ENCODE data around the gene EML1. TPM values are rescaled to one million over a fixed set of nuclear protein-coding genes. Genes with fewer than 3 reads are reported as not detected.

Gene EML1
- total RNA-seq, 1 donor from 2014 or later: 46.9 TPM

DNA sequence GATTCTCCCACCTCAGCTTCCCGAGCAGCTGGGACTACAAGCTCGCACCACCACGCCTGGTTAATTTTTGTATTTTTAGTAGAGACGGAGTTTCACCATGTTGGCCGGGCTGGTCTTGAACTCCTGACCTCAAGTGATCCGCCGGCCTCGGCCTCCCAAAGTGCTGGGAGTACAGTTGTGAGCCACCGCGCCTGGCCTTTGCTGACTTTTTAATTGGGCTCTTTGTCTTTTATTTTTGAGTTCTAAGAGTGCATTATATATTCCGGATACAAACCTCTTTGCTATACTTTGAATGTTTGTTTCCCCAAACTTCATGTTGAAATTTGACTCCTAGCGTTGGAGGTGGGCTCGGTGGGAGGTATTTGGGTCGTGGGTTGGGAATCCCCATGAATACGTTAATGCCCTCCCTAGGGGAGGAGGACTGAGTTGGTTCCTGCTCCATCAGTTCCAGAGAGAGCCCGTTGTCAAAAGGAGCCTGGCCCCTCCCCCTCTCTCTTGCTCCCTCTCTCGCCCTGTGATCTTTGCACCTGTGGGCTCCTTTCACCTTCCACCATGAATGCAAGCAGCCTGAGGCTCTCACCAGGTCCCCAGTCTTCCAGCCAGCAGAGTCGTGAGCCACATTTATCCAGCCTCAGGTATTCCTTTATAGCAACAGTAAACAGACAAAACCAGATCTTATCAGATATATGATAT lies 168.8 kb downstream of the EML1 start:
- no peak for DNase-seq (ENCODE audit: low spot score)

DNA sequence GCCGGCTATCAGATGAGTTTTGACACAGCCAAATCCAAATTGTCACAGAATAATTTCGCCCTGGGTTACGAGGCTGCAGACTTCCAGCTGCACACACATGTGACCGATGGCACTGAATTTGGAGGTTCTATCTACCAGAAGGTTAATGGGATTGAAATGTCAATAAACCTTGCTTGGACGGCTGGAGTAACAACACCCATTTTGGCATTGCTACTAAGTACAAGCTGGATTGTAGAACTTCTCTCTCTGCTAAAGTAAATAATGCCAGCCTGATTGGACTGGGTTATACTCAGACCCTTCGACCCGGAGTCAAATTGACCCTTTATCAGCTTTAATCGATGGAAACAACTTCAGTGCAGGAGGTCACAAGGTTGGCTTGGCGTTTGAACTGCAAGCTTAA lies 171.8 kb downstream of the EML1 start:
- DNase-seq (ENCODE audit: low spot score): no peak

DNA sequence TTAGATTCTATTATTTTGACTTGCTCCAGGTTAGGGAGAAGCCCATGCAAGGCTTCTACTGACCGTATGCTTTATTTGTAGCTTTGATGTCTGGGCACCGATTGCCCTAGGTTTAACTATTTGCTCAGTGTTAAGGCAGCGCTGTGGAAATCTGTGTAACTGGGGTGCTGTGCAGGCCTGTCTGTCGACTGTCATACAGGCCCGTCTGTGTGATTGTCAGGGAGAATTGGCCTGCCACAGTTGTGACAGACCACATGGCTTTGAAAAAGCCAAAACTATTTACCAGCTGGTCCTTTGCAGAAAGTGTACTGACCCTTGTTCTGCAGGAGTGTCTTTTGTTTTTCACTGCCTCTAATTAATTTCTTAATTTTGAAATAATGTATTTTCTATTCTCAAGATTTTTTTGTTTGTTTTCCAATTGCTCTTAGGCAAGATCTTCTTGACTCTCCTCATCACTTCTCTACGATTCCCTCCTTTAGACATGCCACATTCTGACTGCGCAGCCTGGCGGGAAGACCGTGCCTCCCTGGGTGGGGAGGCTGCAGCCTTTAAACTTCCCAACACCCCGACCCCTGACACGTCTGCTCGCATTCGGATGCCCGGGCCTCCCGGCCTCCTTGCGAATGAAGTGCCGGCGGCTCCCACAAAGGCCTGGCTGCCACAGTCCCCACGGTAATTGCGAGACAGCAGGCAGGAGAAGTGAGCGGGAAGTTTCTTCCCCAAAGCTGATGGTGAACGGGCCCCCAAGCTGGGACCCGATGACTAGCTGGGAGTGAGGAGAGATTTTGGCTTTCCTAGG lies 173.0 kb downstream of the EML1 start:
- DNase-seq (ENCODE audit: low spot score): no peak

DNA sequence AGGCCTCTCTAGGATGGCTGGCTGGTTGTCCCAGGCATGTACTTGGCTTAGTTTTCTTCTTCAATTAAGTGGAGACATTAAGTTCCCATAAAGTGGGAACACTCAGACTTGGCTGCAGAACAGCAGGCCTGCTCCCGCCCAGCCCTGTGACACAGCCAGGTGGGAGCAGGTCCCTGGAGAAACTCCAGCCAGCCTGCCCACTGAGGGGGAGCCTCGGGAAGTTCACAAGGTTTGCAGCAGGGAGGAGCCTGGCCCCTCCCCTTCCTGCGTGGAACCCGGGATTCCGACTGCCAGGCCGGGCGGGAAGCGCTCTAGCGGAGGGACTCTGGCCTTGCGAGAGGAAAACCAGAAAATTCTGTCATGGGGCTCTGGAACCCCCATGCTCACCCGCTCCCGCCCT lies 173.7 kb downstream of the EML1 start:
- DNase-seq (ENCODE audit: low spot score): no peak

DNA sequence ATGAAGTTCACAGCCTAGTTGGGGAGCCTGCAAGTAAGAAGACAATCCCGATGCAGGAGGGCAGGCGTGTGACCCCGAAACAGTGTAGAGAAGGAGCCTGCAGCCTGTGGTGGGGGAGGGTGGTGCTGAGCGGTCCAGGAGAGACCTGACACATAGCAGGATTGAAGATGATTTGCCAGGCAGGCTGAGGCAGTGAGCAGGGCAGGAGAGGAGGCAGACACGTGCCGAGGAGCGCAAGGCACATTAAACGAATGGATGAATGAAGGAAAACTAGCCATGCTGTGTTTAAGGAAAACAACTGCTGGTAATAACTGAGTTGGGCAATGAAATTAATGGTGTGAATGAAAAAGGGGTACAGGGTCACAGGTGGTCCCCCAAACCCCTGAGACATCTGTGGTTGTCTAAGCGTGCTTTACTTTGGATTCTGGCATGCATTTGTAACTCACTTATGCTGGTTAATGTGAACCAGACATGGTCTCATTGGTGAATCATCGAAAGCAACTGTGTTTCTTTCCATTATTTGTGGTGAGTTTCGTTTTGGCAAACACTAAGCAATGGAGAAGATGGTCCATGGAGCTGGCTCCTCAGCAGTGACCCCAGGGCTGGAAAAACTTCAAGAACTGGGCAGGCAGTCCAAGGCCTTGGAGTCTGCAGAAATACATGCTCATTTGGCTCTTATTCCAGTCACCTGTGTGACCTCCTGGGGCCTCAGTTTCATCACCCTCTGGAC lies 175.1 kb downstream of the EML1 start:
- no peak for DNase-seq (ENCODE audit: low spot score)

DNA sequence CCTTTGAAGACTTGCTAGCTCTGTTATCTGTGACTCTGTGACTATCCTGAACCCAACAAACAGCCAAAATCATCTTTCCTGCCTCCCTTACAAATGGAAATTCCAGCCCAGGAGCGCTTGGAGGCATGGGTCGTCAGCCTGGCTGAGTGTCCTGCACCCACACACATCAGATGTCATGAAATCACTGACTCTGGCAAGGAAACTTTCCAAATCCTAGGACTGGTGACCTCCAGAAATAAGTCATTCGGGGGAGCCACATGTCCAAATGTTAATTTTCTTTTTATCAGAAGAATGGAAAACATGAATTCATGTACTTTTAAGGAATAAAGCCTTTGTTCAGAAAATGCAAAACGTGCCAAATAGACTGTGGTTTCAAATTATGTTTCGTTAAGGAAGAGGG lies 175.7 kb downstream of the EML1 start:
- no peak for DNase-seq (ENCODE audit: low spot score)

DNA sequence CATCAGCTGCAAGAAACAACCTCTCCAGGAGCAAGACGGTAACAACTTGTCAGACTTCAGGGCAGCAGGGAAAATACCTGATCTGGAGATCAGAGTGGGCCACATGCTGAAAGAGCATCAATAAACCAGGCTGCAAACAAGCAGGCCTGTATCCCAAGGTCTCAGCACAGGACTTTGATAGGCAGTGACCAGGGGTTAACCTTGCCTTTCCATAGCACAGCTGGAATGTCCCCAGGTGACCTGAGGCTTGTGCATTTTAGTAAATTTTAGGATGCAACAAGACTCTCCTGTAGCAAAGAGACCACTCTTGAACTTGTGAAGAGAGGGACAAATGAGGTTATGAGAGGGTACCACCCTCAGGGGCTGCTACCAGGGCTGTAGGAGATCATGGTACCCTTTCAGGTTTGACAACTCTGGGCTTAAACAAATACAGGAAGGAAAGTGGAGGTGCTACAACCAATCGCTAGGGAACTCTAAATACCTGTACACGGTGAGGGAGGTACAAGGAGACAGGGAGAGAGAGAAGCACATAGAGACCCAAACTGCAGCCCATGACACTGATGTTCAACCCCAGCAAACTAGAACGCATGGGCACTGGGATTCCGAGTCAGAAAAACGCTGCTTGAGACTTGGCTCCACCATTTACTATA lies 176.6 kb downstream of the EML1 start:
- DNase-seq (ENCODE audit: low spot score): no peak

DNA sequence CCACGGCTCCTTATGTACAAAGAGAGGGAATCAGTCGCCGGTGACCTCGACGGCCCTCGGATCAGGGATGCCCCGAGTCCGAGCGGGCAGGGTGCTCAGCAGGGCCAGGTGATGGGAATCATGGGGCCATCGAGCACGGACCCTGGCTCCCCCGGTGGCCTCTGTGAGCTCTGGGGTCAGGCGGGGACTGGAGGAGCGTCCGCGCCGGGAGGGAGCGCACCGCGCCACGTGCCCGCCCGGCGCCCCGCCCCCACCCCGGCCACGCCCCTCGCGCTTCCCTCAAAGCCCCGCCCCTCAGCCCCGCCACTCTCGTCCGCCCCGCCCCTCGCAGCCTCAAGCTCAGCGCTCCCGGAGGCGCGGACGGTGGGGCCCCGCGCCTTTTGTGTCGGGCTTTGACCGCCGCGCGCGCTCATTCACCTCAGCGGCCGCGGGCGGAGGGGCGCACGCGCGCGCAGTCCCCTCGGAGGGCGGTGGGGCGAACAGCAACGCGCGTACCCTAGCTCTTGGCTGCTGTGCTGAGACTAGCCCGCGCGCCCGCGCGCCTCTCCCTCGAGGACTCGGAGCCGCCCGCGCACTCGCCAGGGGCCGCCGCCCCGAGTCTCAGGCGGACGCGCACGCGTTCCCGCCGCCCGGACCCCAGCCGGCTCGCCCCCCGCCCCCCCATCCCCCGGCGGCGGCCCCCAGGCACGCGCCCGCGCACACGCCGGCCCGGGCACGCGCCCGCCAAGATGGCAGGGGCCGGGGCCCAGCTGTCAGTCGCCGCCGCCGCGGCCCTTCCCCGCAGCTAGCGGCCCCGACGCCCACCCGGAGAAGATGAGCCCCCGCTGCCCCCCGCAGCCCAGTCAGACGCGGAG lies 178.1 kb downstream of the EML1 start:
- peak; percentile 84 for DNase-seq (ENCODE audit: low spot score)

DNA sequence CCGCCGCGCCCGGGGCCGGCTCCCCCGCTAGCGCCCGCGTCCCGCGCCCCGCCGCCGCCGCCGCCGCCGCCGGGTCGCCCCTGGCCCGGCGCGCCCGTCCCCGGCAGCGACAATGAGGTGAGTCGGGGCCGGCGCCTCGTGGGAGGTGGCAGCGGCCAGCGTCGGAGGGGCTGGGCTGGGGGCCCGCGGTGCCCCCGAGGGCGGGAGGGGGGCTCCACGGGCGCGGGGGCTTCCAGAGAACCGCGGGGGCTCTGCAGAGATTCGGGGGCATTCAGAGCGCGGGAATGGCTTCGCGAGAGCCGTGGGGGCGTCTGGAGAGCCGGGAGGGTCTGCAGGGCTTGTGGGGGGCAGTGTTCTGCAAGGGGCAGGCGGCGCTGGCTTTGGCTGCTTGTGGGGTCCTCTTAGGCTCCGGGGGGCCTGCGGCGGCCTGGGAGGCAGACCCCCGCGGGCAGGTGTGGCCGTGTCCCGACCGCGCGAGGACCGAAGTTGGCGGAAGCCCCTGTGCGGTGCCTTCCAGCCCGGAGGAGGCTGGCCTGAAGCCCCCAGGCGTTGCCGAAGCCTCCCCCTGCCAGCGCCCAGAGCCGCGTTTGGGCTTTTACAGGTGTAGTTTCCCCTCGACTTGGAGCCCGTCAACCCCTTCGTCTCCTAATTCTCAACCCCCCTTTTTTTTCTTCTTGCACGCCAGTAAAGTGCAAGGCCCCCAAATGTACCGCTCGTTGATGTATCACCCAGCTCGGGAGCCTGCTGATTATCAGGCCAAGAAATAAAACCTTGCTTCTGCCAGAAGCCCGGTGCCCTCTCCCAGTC lies 178.9 kb downstream of the EML1 start:
- peak; percentile 33 for DNase-seq (ENCODE audit: low spot score)

DNA sequence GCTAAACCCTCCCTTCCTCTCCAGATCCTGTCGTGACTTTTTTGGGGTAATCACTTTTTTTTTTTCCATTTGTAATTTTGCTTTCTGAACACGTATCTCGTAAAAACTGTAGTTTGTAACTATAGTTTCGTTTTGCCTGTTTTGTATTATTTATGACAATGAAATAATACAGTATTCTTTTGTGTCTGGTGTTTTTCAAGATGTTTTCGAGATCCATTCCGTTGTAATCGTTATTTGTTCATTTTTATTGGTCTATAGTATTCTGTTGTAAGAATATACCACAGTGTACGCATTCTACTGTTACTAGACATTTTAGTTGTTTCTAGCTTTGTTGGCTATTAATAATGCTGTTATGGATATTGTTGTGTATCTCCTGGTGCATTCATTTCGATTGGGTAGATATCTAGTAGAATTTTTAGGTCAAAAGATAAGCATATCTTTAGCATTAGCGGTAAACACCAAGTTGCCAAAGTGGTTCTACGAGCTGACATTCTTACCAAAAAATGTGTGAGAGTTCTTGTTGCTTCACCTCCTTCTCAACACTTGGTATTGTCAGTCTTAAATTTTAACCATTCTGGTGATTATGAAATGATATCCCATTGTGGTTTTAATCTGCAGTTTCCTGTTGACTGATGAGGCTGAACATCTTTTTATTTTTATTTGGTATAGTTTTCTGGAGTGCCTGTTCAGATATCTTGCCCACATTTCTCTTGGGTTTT lies 179.7 kb downstream of the EML1 start:
- no peak for DNase-seq (ENCODE audit: low spot score)

DNA sequence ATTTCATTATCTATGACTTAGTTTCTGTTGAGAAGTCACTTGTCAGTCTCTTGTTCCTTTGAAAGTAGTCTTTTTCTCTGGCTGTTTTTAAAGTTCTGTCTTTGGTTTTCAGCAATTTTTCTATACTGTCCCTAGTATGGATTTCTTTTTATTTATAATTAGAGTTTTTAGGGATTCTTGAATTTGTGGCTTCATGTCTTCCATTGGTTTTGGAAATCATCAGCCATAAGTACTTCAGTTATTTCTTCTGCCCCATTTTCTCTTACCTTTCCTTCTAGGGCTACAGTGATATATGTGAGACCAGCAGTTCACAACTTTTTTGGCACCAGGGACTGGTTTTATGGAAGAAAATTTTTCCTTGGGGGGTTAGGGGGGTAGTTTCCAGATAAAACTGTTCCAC lies 182.0 kb downstream of the EML1 start:
- no peak for DNase-seq (ENCODE audit: low spot score)

DNA sequence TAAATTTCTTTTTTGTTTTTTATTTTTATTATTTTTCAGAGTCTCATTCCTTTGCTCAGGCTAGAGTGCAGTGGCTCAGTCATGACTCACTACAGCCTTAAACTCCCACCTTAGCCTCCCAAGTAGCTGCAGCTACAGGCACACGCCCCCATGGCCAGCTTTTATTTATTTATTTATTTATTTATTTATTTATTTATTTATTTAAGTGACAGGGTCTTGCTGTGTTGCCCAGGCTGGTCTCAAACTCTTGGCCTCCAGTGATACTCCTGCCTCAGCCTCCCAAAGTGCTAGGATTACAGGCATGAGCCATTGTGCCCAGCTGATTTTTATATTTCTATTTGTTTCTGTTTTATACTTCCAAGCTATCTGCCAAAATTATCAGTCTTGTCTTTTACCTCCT lies 182.8 kb downstream of the EML1 start:
- no peak for DNase-seq (ENCODE audit: low spot score)

DNA sequence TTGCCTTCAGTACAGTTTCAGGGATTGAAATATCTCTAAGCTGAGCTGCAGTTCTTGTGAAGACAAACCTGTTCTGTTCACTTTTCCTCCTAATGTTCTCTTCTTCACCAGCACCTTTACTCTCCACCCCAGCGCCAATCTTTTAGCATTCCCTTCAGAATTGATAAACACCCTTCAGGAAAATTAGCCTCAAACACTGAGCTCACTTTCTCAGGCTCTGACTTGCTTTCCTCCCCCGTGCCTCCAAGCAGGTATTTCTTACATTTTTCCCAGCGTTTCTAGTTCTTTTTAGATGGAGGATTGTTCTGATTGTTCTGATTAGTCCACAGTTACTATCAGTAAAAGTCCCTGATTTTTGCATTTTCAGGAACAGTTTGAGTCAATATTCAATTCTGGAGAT lies 183.5 kb downstream of the EML1 start:
- no peak for DNase-seq (ENCODE audit: low spot score)

DNA sequence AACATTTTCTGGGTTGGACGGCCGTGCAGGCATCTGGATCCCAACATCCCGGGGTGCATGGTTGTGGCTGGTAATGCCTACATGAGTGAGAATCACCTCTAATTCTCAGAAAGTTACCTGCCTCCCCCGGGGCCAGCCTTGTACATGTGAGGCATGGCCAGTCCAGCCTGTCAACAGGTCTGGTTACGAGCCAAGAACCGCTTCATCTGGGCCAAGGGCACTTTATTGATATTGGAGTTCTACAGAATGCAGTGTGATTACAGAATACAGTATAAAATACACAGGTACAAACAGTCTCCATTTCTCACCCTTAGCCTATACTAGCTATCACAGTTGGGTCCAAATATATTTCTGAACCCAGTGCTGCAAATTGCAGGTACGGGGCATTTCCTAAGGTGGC lies 187.1 kb downstream of the EML1 start:
- no peak for DNase-seq (ENCODE audit: low spot score)

DNA sequence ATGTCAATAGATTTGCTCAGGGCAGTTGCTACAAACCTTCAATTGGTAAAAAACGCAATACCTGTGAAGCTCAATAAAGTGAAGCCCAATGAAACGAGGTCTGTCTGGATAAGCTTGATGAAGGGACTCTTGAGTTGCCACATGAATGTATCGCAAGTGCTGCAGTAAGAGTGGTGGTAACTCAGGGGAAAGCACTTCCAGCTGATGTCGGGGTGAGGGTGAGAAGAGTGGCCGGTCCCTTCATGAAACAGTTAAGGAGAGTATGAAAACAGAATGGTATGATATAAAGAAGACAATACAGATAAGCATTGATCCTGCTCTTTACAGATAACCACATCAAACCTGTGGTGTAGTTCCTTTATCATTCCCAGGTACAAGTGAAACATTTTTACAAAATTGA lies 188.6 kb downstream of the EML1 start:
- DNase-seq (ENCODE audit: low spot score): no peak

DNA sequence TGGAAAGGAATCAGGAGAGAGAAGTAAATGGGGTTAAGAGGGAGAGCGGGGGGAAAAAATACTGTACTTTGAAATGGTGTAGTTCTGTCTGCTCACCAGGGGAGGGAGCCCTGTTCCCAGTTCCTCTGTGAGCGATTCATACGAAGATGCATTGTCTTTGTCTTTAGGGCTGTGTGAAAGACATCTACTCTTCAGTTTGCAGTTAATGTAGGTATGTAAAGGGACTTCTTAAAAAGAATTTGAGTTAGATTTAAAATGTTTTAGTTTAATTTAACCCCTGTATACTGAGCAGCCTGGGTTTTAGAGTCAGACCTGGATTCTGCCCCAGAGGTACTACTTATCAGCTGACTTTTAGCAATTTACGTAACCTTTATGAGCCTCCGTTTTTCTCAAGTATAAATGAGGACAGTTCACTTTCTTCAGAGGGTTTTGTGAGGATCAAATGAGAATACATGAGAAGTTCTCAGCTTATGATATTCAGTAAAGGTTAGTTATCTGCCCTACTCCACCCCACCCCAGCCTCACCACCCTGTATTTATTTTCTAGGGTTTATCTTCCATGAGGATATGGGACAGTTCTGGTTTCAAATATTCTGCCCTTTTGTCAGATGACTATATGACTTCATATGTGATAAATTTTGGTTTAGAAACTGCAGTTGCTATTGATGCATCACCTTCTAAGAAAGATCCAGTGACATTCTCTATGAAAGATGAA lies 189.5 kb downstream of the EML1 start:
- peak; percentile 72 for DNase-seq (ENCODE audit: low spot score)

DNA sequence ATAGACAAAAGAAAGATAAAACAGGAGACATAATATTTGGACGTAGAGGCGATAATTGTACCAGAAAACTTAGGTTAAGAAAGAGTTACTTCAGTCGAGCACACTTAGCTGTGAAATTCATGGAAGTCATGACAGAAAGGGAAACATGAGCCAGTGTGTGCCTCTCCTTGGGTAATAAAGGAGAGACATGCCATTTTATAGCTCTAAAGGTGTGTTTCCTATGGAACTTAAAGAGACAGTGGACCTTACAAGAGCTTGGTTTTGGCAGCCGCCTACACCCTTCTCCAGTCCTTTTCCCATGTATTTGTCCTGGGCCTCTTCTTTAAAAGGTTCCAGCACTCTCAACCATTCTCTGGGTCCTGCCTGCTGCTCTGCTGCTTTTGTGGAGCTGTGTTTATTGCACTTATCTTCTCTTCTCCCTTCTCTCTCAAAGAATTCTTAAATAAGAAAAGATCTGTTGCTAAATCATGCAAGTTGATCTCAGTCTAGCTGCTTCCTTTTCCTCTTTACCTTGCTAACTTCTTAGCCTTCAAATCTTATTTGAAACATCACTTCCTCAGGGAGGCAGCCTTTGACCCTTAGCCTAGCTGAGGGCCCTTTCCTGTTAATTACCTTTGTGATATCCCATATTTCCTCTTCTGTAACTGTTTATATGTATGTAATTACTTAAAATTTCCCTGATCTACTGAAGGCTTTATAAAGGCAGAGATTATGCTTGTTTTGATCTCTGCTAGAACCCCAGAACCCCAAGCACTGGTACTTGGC lies 190.2 kb downstream of the EML1 start:
- no peak for DNase-seq (ENCODE audit: low spot score)

DNA sequence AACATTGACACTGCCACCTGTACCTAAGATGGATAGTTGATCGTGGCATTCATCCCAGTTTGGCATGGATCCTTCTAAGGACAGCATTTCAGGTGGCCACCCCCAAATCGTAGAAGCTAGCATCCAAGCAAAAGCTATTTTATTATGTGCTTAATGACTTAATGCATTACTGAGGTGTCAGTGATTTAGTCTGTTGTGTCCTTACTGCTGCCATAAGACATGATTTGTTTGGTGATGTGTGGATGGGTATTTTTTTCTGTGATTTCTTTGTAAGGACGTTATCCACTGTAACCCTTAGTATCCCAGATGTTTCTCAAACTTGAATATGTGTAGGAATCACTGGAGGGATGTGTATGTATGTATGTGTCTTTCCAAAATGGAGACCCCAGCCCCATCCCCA lies 190.8 kb downstream of the EML1 start:
- DNase-seq (ENCODE audit: low spot score): no peak
